Keratinocyte (primary cell): ENCODE measurements around the gene MMAB. TPM values are rescaled to one million over a fixed set of nuclear protein-coding genes. Genes with fewer than 3 reads are reported as not detected.
A peak's percentile ranks its signal among the peaks of the same experiment; 100 is the strongest.

ENCODE experiments used
- DNase-seq: peaks from one replicate; pipeline ENCODE4 v3.0.0-alpha.2; 2011; ENCODE audit warnings: low read depth, missing footprints, low spot score
- FAIRE-seq: peaks from 2 replicates; lab custom pipeline; 2011; peaks lifted over from hg19 to GRCh38; lab: Jason Lieb, UNC
- H2AFZ ChIP-seq: 2 replicates; pipeline ENCODE4 v1.6.0; 2012; ENCODE audit warnings: low read length, control low read depth, inconsistent platforms; ENCODE audit not compliant: control insufficient read depth
- H3K27ac ChIP-seq: 2 replicates; pipeline ENCODE4 v1.5.1; 2011; ENCODE audit warnings: low read length; ENCODE audit not compliant: control insufficient read depth, insufficient read depth
- H3K27me3 ChIP-seq: 3 replicates; pipeline ENCODE4 v1.6.0; 2011; ENCODE audit warnings: low read length; ENCODE audit not compliant: control insufficient read depth, insufficient read depth; ENCODE audit errors: extremely low read depth
- H3K36me3 ChIP-seq, 2 experiments: 2 replicates in 1 of 2; 3 replicates in 1 of 2; pipeline ENCODE4 v1.5.1; 2011; ENCODE audit warnings: low read length in 2 of 2, mild to moderate bottlenecking in 1 of 2; ENCODE audit not compliant: control insufficient read depth in 2 of 2, insufficient read depth in 2 of 2; ENCODE audit errors: extremely low read depth in 1 of 2
- H3K4me1 ChIP-seq: 3 replicates; pipeline ENCODE4 v1.5.1; 2011; ENCODE audit warnings: low read length; ENCODE audit not compliant: control insufficient read depth, insufficient read depth; ENCODE audit errors: extremely low read depth
- H3K4me2 ChIP-seq: 3 replicates; pipeline ENCODE4 v1.6.0; 2011; ENCODE audit warnings: low read depth, low read length; ENCODE audit not compliant: control insufficient read depth, insufficient read depth; ENCODE audit errors: extremely low read depth
- H3K4me3 ChIP-seq, 3 experiments: fragments of 200-600 bp in 1 of 3; sonication (generic) in 1 of 3; 2 replicates in 2 of 3; 3 replicates in 1 of 3; pipeline ENCODE4 v1.5.1; 2011 to 2016; ENCODE audit warnings: low read length in 3 of 3, mild to moderate bottlenecking in 3 of 3, control low read depth in 2 of 3, inconsistent platforms in 1 of 3, low read depth in 1 of 3, mixed read lengths in 1 of 3, mixed run types in 1 of 3, moderate library complexity in 1 of 3; ENCODE audit not compliant: control insufficient read depth in 2 of 3, insufficient read depth in 2 of 3; ENCODE audit errors: extremely low read depth in 1 of 3
- H3K79me2 ChIP-seq: 2 replicates; pipeline ENCODE4 v1.6.0; 2012; ENCODE audit warnings: low read length; ENCODE audit not compliant: control insufficient read depth, insufficient read depth
- H3K9ac ChIP-seq: 3 replicates; pipeline ENCODE4 v1.6.0; 2011; ENCODE audit warnings: low read length; ENCODE audit not compliant: control insufficient read depth, insufficient read depth; ENCODE audit errors: extremely low read depth
- H3K9me1 ChIP-seq: 3 replicates; pipeline ENCODE4 v1.6.0; 2011; ENCODE audit warnings: low read length; ENCODE audit not compliant: control insufficient read depth, insufficient read depth; ENCODE audit errors: extremely low read depth
- H3K9me3 ChIP-seq: 2 replicates; pipeline ENCODE4 v1.5.1; 2012; ENCODE audit warnings: low read depth, low read length; ENCODE audit not compliant: control insufficient read depth
- H4K20me1 ChIP-seq: 3 replicates; pipeline ENCODE4 v1.6.0; 2011; ENCODE audit warnings: low read length; ENCODE audit not compliant: control insufficient read depth, insufficient read depth; ENCODE audit errors: extremely low read depth
- CTCF ChIP-seq, 3 experiments: IDR thresholded peaks in 1 of 3; conservative IDR thresholded peaks in 1 of 3; optimal IDR thresholded peaks in 1 of 3; 2 replicates in 2 of 3; 3 replicates in 1 of 3; pipeline versions ENCODE3 to v1.5.1; 2011; ENCODE audit warnings: low read length in 3 of 3, mild to moderate bottlenecking in 3 of 3, moderate library complexity in 2 of 3, control low read depth in 1 of 3, inconsistent platforms in 1 of 3; ENCODE audit not compliant: insufficient read depth in 2 of 3; ENCODE audit errors: extremely low read depth in 1 of 3
- EZH2 ChIP-seq: IDR thresholded peaks from one replicate; pipeline ENCODE4 v1.6.1; 2012; ENCODE audit warnings: inconsistent platforms, mild to moderate bottlenecking, low read length, moderate library complexity
- dilution Hi-C: fragments of 300-500 bp; cut with MboI; formaldehyde crosslinking; loops from one replicate; pipeline ENCODE4 v1.7.0; 2020; ENCODE audit warnings: low sequenced_read_pairs; ENCODE audit not compliant: extremely low pct_ligation_motif_present
- polyA plus RNA-seq, 5 experiments: library from polyadenylated mRNA; depleted of rRNA in 3 of 5; stranded (reverse) in 3 of 5; stranded (forward) in 1 of 5; unstranded in 1 of 5; fragments of >200 nt; gene quantifications; 1 replicate in 1 of 5; 2 replicates in 3 of 5; 3 replicates in 1 of 5; pipeline versions ENCODE4 v1.2.1 to v1.2.3, GENCODE V29; 2011 to 2012; ENCODE audit warnings: missing spikeins in 2 of 5, low read depth in 1 of 5, low replicate concordance in 1 of 5

The MMAB gene
- polyA plus RNA-seq, 1 donor (not counting 4 experiments of a cell fraction or from before 2014, with no cell fraction given), result 30.6 TPM

- peaks cover 23 to 27% of the 10 kb centered on the region in 2 experiments for H3K36me3 ChIP-seq
Observed at GRCh38 chr12:109586385-109587296, 13.3 kb upstream of the MMAB start.

GRCh38 chr12:109583733-109584132 is 10.4 kb upstream of the MMAB start:
- H3K4me2 ChIP-seq, result no peak overlapping the region
- H3K4me1 ChIP-seq, result peaks cover 15% of the 10 kb centered on the region
- TF ChIP-seq CTCF (optimal IDR thresholded peaks at IDR 0.05 in 1 of 3, IDR thresholded peaks at IDR 0.05 in 1 of 3, conservative IDR thresholded peaks at IDR 0.05 in 1 of 3; ENCODE audit: extremely low read depth in 1 of 3, insufficient read depth in 2 of 3, low read length in 3 of 3), result no peak
- TF ChIP-seq EZH2, result no peak
- no peaks in the 10 kb centered on the region for H3K27me3 ChIP-seq
- DNase-seq (no peak), FAIRE-seq (peak; percentile 29)
- H3K4me3 ChIP-seq, result no peak overlapping the region
- no peak overlapping the region for H3K9ac ChIP-seq
- peaks cover 5% of the 10 kb centered on the region for H3K9me1 ChIP-seq
- dilution Hi-C loops, result no loop called here
- H4K20me1 ChIP-seq, result peaks cover 10% of the 10 kb centered on the region
- peaks cover 4% of the 10 kb centered on the region for H3K79me2 ChIP-seq
- no peak overlapping the region for H3K27ac ChIP-seq
- H3K36me3 ChIP-seq, result peaks cover 25 to 52% of the 10 kb centered on the region in 2 experiments
- no peak overlapping the region for H2AFZ ChIP-seq
- no peaks in the 10 kb centered on the region for H3K9me3 ChIP-seq

More at GRCh38 chr12:109586385-109587296, 13.3 kb upstream of the MMAB start:
- Histone ChIP-seq H3K4me3 (no peak overlapping the region), H3K9me3 (no peaks in the 10 kb centered on the region), H3K4me1 (peaks cover 11% of the 10 kb centered on the region), H3K27me3 (no peaks in the 10 kb centered on the region), H3K27ac (no peak overlapping the region), H3K9ac (no peak overlapping the region), H3K79me2 (peaks cover 3% of the 10 kb centered on the region), H4K20me1 (peaks cover 6% of the 10 kb centered on the region), H3K9me1 (peaks cover 3% of the 10 kb centered on the region), H2AFZ (no peak overlapping the region), H3K4me2 (no peak overlapping the region)
- dilution Hi-C loops, result no loop called here
- no peak for TF ChIP-seq EZH2
- no peak for TF ChIP-seq CTCF (optimal IDR thresholded peaks at IDR 0.05 in 1 of 3, IDR thresholded peaks at IDR 0.05 in 1 of 3, conservative IDR thresholded peaks at IDR 0.05 in 1 of 3; ENCODE audit: extremely low read depth in 1 of 3, insufficient read depth in 2 of 3, low read length in 3 of 3)
- DNase-seq (no peak), FAIRE-seq (no peak)
